Activated naive CD8-positive, alpha-beta T cell treated with anti-CD3 and anti-CD28 coated beads, Interleukin-2, amount 10 ng/mL, durations not matched to agents 7 days and 5 days (primary cell): ENCODE results near the gene YAP1. TPM values are rescaled to one million over a fixed set of nuclear protein-coding genes. Genes with fewer than 3 reads are reported as not detected.

ENCODE experiments used
- ATAC-seq: fragments of 150-1000 bp; cut with Tn5 transposase; one replicate; pipeline ENCODE4 v1.10.0; 2021; ENCODE audit warnings: low read depth, moderate library complexity
- POLR2A ChIA-PET: fragments of 350-600 bp; sonication (Branson Sonifier 250); formaldehyde crosslinking; loops from one replicate; lab custom pipeline; 2021; ENCODE audit warnings: antibody characterized with exemption; lab: Charles Lee
- DNase-seq: peaks from one replicate; pipeline ENCODE4 v3.0.0; 2021
- H3K27ac Mint-ChIP-seq: one replicate; pipeline ENCODE4 v1.8.0; 2022; ENCODE audit warnings: mild to moderate bottlenecking, mixed read lengths
- H3K27me3 Mint-ChIP-seq: one replicate; pipeline ENCODE4 v1.8.0; 2022; ENCODE audit warnings: mild to moderate bottlenecking, moderate library complexity, mixed read lengths
- H3K36me3 Mint-ChIP-seq: one replicate; pipeline ENCODE4 v1.8.0; 2021; ENCODE audit warnings: mild to moderate bottlenecking, mixed read lengths
- H3K4me1 Mint-ChIP-seq: one replicate; pipeline ENCODE4 v1.8.0; 2021; ENCODE audit warnings: mixed read lengths
- H3K4me3 Mint-ChIP-seq: one replicate; pipeline ENCODE4 v1.8.0; 2022; ENCODE audit warnings: mild to moderate bottlenecking, moderate library complexity, mixed read lengths
- H3K9me3 Mint-ChIP-seq: one replicate; pipeline ENCODE4 v1.8.0; 2021; ENCODE audit warnings: mixed read lengths
- total RNA-seq, 2 experiments: library from RNA; stranded (reverse); gene quantifications; one replicate each; pipeline ENCODE4 v1.2.3, GENCODE V29; 2021

YAP1 gene
- total RNA-seq, 2 experiments from 2014 or later = 0.11 TPM; not detected in 1

DNA sequence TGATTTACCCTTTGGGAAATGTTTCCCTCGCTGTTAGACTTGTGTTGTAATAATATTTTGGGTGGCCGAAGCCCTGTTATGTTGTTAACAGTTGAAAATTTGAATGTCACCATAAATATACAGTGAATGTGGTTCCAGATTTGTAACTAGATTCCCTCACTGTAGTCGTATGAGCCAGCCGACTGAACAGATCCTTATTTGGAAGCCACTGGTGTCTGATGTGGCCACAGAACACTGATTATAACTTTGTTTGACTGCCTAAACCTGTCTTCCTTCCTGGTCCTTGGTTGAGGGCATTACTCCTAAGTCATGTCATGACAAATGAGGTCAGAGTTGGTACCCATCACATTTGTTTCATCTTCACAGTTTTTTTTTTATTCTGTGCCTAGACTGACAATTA is 45.4 kb downstream of the YAP1 start:
- POLR2A ChIA-PET = no interaction called here
- DNase-seq (no peak), ATAC-seq (no peak)
- no peaks in the 10 kb centered on the region for H3K36me3 Mint-ChIP-seq
- no peak overlapping the region for H3K27ac Mint-ChIP-seq
- H3K4me1 Mint-ChIP-seq = no peaks in the 10 kb centered on the region
- peaks cover 14% of the 10 kb centered on the region for H3K27me3 Mint-ChIP-seq
- H3K4me3 Mint-ChIP-seq = no peak overlapping the region
- no peaks in the 10 kb centered on the region for H3K9me3 Mint-ChIP-seq

DNA sequence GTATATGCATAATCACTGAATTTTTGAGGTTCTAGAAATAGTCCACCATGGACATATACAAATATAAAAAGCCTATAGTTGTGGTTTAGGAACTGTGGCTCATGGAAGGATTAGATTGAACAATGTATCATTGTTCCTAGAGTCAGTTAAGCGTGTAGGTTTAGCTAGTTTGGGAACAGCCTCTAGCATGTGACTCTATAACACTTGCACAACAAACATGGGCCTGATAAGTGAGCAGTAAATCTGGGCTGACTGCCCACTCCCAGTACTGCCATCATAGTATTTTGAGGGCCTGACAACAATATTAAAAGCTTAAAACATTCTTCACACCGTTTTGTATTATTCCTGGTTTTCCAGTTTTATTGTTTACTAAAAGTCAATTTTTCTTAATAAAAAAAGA is 47.0 kb downstream of the YAP1 start:
- H3K27ac Mint-ChIP-seq = no peak overlapping the region
- H3K4me1 Mint-ChIP-seq = no peaks in the 10 kb centered on the region
- no peaks in the 10 kb centered on the region for H3K9me3 Mint-ChIP-seq
- H3K4me3 Mint-ChIP-seq = no peak overlapping the region
- ATAC-seq = no peak
- DNase-seq = no peak
- no peaks in the 10 kb centered on the region for H3K36me3 Mint-ChIP-seq
- peaks cover 14% of the 10 kb centered on the region for H3K27me3 Mint-ChIP-seq
- POLR2A ChIA-PET = no interaction called here

DNA sequence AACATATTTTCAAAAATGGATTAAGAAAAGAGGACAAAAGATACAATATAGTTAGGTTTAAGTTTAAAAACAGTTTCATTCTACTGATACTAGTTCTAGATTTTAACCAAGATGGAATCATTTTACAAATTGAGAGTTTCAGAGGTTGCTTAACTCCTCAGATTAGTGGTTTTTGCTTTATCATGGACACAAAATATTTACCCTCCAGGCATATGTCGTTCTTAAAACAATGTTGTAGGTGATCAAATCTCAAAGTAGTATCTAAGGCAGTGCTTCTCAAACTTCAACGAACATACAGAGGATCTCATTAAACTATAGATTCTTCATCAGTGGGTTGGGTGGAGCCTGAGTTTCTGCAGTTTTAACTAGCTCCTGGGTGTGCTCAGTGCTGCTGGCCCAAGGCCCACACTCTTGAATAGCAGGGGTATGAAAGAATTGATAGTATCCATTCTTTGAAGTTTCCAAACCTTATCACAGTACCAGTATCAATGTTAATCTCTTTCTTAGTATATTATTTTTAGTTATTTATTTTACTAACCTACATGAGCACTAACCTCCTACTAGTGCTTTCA is 48.0 kb downstream of the YAP1 start:
- no peaks in the 10 kb centered on the region for H3K9me3 Mint-ChIP-seq
- no peaks in the 10 kb centered on the region for H3K36me3 Mint-ChIP-seq
- no peak overlapping the region for H3K27ac Mint-ChIP-seq
- DNase-seq = no peak
- H3K27me3 Mint-ChIP-seq = peaks cover 12% of the 10 kb centered on the region
- POLR2A ChIA-PET = no interaction called here
- no peak overlapping the region for H3K4me3 Mint-ChIP-seq
- no peaks in the 10 kb centered on the region for H3K4me1 Mint-ChIP-seq
- ATAC-seq = no peak

DNA sequence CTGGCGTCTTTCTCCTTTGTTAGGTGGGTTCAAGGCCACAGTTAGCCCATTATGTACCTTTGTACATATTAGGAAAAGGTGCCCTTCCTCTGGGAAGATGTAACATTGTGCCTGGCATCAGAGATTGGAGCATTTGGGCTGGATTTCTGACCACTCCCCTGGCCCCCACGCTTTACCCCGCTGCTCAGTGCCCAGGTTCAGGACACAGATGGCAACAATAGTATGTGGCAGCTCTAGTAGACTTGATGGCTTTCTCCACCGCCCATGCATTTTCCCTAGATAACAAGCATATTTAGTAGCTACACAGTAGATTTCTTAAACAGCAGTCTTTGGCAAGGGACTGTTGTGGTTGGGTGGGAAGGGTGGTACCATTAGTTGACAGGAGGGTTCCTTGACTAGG is 53.1 kb downstream of the YAP1 start:
- H3K27me3 Mint-ChIP-seq = peaks cover 3% of the 10 kb centered on the region
- DNase-seq = no peak
- no peak overlapping the region for H3K27ac Mint-ChIP-seq
- H3K9me3 Mint-ChIP-seq = no peaks in the 10 kb centered on the region
- no peak for ATAC-seq
- POLR2A ChIA-PET = no interaction called here
- H3K36me3 Mint-ChIP-seq = no peaks in the 10 kb centered on the region
- no peaks in the 10 kb centered on the region for H3K4me1 Mint-ChIP-seq
- H3K4me3 Mint-ChIP-seq = no peak overlapping the region

DNA sequence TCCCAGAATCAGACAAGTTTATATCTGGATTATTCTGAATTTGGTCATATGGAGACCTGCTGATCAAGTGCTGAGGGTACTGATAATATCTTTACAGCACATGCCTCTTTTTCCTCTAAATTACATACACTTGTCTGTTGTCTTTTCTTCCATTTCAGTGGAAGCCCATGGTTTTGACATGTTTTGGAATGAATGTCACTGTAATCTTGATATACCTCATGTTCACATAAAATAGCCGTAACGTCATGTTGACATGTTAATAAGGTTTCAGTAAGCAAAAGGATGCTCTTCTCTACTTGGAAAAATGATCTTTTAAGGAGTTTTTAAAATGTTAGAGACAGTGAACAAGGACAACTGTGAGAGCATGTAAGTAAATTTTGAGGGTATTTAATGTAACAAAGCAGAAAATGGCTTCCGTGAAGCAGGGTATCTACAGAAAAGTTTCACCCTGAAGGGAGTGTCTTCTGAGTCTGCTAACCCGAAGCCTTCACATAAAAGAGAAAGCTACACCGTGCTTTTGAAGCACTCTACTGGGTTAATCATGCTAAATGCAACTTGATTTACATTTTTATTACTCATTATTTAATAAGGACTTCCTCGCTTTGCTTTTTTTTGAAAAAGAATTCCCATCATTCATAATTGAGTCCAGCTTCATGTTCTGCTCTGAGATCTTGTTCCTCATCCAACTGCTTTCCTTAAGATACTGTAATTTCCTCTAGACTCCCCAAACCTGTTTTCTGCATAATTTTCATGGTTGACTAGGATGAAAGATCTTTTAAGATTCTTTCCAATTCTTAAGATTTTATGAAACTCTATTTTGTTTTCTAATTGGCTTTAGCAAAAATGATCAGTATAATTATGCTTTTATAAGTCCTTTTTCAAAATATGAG is 56.2 kb downstream of the YAP1 start:
- no peak overlapping the region for H3K27ac Mint-ChIP-seq
- no peak for ATAC-seq
- H3K36me3 Mint-ChIP-seq = no peaks in the 10 kb centered on the region

DNA sequence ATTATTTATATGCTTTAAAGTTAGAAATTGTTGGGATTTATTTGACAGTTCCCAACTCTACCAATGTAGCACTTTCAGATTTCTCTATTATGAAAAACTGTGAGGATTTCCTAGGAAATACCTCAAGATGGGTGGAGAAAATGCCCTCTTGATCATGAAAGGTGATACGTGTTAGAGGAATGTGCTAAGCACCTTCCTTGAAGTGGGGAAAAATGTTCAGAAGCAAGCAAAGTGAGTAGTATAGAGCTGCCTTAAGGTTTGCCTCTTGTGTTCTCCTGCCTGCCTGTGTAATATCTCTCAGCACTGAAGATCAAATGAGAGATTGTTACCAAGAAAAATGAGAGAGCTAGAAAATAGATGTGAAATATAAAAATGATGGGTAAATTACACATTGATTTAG is 58.2 kb downstream of the YAP1 start:
- no peak for ATAC-seq
- Mint-ChIP-seq H3K27me3 (peaks cover 19% of the 10 kb centered on the region), H3K36me3 (no peaks in the 10 kb centered on the region), H3K9me3 (no peaks in the 10 kb centered on the region), H3K27ac (no peak overlapping the region), H3K4me1 (no peaks in the 10 kb centered on the region), H3K4me3 (no peak overlapping the region)
- no peak for DNase-seq
- POLR2A ChIA-PET = no interaction called here

More for the DNA sequence above, 56.2 kb downstream of the YAP1 start:
- Mint-ChIP-seq H3K9me3 (no peaks in the 10 kb centered on the region), H3K4me1 (no peaks in the 10 kb centered on the region), H3K4me3 (no peak overlapping the region), H3K27me3 (peaks cover 10% of the 10 kb centered on the region)
- POLR2A ChIA-PET = no interaction called here
- no peak for DNase-seq

DNA sequence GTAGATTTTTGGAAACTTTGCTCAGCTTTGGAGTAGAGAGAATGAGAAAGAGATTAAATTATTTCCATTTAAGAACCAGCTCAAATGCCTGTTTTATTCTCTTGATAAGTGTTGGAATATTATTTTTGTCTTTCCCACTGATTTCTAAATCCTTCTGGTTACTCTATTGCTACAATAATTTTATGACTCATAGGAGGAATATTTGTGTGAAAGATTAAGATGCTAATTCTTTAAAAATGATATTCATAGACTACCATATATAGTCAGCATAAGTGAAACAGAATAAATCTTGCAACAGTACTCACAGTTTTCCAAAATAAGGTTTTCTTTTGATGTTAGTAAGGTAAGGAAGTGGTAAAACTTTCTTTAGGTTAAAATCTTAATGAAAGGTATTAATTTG is 60.9 kb downstream of the YAP1 start:
- Mint-ChIP-seq H3K36me3 (no peaks in the 10 kb centered on the region), H3K27ac (no peak overlapping the region), H3K4me1 (no peaks in the 10 kb centered on the region), H3K27me3 (peaks cover 16% of the 10 kb centered on the region), H3K4me3 (no peak overlapping the region), H3K9me3 (no peaks in the 10 kb centered on the region)
- POLR2A ChIA-PET = no interaction called here
- DNase-seq = no peak
- no peak for ATAC-seq

DNA sequence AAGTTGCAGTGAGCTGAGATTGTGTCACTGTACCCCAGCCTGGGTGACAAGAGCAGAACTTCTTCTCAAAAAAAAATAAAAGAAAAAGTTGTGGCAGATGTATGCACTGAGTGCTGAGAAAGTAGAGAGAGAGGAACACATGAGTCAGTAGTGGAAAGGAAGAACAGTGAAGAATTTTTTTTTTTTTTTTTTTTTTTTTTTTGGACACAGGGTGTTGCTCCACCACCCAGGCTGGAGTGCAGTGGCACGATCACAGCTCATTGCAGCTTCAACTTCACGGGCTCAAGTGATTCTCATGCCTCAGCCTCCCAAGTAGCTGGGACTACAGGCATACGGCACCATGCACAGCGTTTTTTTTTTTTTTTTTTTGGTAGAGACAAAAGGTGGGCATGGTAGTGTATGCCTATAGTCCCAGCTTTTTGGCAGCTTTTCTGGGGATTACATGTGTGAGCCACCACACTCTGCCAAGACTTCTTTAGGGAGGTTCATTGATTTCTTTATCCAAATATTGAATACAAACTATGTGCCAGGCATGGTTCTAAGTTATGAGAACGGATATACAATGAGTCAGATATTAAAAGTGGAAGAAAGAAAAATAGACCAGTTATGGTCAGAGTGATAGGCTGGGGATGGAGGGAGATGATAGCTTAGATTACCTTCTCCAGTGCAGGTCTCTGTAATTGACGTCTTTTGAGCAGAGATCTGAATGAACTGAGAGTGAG is 62.0 kb downstream of the YAP1 start:
- no peak overlapping the region for H3K4me3 Mint-ChIP-seq
- H3K36me3 Mint-ChIP-seq = no peaks in the 10 kb centered on the region
- POLR2A ChIA-PET = no interaction called here
- H3K27ac Mint-ChIP-seq = no peak overlapping the region
- no peaks in the 10 kb centered on the region for H3K4me1 Mint-ChIP-seq
- ATAC-seq (no peak), DNase-seq (no peak)
- H3K9me3 Mint-ChIP-seq = no peaks in the 10 kb centered on the region
- peaks cover 18% of the 10 kb centered on the region for H3K27me3 Mint-ChIP-seq

DNA sequence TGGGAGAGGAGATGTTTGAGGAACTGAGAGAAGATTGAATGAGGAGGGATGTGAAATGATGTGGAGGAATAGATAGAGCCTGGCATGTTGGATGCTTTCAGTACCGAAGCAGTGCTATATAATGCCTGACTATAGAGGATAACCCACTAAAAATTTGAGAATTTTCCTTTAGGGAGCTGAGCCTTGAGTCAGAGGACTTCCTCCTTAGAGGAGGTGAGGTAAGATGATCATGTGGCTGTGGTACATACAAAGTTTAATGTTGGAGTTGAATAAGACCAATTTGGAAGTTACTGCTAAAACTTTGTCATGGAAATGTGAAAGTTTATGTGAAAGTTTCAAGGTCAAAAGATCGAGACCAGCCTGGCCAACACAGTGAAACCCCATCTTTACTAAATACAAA is 66.9 kb downstream of the YAP1 start:
- POLR2A ChIA-PET = no interaction called here

DNA sequence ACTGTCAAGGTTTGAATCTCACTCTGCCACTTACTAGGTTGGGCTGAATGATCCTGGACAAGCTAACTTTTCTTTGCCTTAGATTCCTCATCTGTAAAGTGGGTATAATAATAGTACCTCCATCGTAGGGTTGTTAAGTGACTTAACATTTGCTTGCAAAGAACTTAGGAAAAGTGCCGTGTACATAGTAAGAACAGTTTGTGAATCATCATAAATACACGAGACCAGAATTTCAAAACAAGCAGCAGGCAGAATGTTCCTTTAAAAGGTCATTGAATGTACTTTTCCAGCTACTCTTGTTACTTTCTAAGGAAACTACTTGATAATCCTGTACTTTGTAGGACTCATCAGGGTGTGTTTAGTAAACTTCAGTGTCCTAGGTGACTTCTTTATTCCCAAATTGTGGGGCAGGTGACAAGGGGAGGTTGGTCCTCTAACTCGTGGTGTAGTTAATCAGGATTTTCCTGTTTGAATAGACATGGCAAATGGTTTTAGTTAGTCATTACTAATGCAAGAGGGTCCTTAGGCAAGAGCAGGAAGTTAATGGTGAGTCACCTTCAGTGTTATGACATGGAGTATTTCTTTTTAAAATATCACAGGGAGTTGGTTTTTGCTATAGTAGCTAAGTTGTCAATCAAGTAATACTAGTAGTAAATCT is 67.9 kb downstream of the YAP1 start:
- Mint-ChIP-seq H3K9me3 (no peaks in the 10 kb centered on the region), H3K4me3 (no peak overlapping the region), H3K27ac (no peak overlapping the region), H3K4me1 (no peaks in the 10 kb centered on the region), H3K27me3 (peaks cover 2% of the 10 kb centered on the region), H3K36me3 (no peaks in the 10 kb centered on the region)
- no peak for DNase-seq
- ATAC-seq = no peak
- POLR2A ChIA-PET = no interaction called here

More for the DNA sequence above, 66.9 kb downstream of the YAP1 start:
- H3K36me3 Mint-ChIP-seq = no peaks in the 10 kb centered on the region
- no peak for ATAC-seq
- H3K4me3 Mint-ChIP-seq = no peak overlapping the region
- no peaks in the 10 kb centered on the region for H3K9me3 Mint-ChIP-seq
- DNase-seq = no peak
- no peak overlapping the region for H3K27ac Mint-ChIP-seq
- peaks cover 7% of the 10 kb centered on the region for H3K27me3 Mint-ChIP-seq
- no peaks in the 10 kb centered on the region for H3K4me1 Mint-ChIP-seq

DNA sequence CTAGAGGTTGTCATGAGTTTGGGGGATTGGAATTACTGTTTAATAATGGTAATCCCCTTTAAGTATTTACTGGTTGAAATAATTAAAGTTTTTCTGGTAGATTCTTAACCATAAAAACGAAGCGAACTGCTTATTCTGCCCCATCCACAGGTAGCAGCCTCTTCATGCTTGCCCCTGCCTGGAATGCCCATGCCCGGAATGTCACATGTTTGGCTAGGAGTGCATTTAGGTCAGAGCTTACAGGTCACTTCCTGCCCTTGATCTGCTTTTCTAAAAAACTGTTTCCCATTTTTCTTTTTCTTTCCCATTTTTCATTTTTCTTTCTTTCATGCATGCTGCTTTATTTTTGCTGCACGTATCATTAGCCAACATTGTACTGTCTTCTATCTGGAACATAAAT is 69.1 kb downstream of the YAP1 start:
- H3K4me1 Mint-ChIP-seq = no peaks in the 10 kb centered on the region
- ATAC-seq (no peak), DNase-seq (no peak)
- H3K4me3 Mint-ChIP-seq = no peak overlapping the region
- H3K27me3 Mint-ChIP-seq = peaks cover 2% of the 10 kb centered on the region
- H3K9me3 Mint-ChIP-seq = no peaks in the 10 kb centered on the region
- POLR2A ChIA-PET = interaction anchor here (0.7 kb wide), 2 partner anchors 11 to 17 kb away, joined by 3 to 6 read pairs; no protein-coding TSS in a partner anchor
- H3K36me3 Mint-ChIP-seq = no peaks in the 10 kb centered on the region
- H3K27ac Mint-ChIP-seq = no peak overlapping the region

DNA sequence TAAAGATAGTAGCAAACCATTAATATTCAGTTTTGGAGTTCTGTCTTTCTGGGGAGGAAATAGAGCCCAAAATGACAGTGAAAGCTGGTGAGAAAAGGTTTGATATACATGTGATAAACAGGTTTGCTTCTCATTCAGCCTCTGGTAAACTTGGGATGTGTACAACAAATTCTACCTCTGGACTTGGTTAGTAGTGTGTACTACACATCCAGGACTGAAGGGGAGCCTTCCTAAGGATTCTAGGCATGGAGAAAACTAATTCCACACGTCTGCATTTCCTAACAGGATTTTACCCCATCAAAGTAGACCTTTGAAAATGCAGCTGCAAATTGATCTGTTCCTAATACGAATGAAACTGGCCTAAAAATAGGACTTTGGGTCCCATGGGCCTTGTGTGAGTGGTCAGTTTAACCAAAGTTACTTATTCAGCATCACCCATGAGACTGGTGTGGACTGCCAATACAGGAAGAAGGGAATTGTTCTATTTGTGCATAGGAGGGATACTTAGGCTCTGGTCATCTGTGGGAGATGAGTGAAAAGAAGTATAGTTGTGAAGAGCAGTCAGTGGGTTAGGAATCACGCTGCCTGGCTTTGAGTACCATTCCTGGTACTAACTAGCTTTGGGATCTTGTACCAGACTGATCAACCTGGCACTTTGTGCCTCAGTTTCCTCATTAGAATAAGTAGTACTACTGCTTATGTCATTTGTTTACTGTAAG is 74.2 kb downstream of the YAP1 start:
- ATAC-seq (no peak), DNase-seq (no peak)
- H3K4me3 Mint-ChIP-seq = no peak overlapping the region
- H3K4me1 Mint-ChIP-seq = no peaks in the 10 kb centered on the region
- H3K9me3 Mint-ChIP-seq = no peaks in the 10 kb centered on the region
- no peaks in the 10 kb centered on the region for H3K36me3 Mint-ChIP-seq
- POLR2A ChIA-PET = no interaction called here
- H3K27me3 Mint-ChIP-seq = peaks cover 4% of the 10 kb centered on the region
- no peak overlapping the region for H3K27ac Mint-ChIP-seq
